ENCODE measurements around the gene GCC2.

- TF ChIP-seq POLR2A (IDR thresholded peaks at IDR 0.05; ENCODE audit: insufficient read depth in 1 of 2, low read depth in 2 of 2, low read length in 2 of 2) (peak; percentile 97), CTCF (CRISPR knock-in tag; IDR thresholded peaks at IDR 0.05) (no peak; the same call in 1 of the 2 replicates), NCOR1 (IDR thresholded peaks at IDR 0.05; ENCODE audit: borderline replicate concordance, low read length) (no peak), CBFB (CRISPR knock-in tag; IDR thresholded peaks at IDR 0.05) (peak; percentile 76), MLX (CRISPR knock-in tag; IDR thresholded peaks at IDR 0.05) (no peak), SOX6 (IDR thresholded peaks at IDR 0.05) (no peak), SOX6 (CRISPR knock-in tag; IDR thresholded peaks at IDR 0.05) (peak; percentile 86)
Observed at GRCh38 chr2:108533832-108534583, 85.0 kb downstream of the GCC2 start, which contains the start of gene LIMS1.
